Endometrium (tissue), 2 donors: ENCODE data around the gene EID2.

Source experiments
- FAIRE-seq: peaks from 2 replicates; lab custom pipeline; 2012; peaks lifted over from hg19 to GRCh38; lab: Jason Lieb, UNC
- donor health status: control.
- donor health status: control.

The EID2 gene

GRCh38 chr19:39501340-39501739, 38.6 kb downstream of the EID2 start:
- no peak for FAIRE-seq

- FAIRE-seq = no peak
Observed at GRCh38 chr19:39500543-39500942, 39.4 kb downstream of the EID2 start.

GRCh38 chr19:39499932-39500331, 40.0 kb downstream of the EID2 start:
- FAIRE-seq = no peak

GRCh38 chr19:39498798-39499642, 40.9 kb downstream of the EID2 start, which contains the start of gene DLL3:
TSS of gene DLL3 (plus strand) at chr19:39498947. CDS start at chr19:39498975, 28 bp downstream.
- no peak for FAIRE-seq

- no peak for FAIRE-seq
Observed at GRCh38 chr19:39497996-39498797, 41.8 kb downstream of the EID2 start.

GRCh38 chr19:39497701-39497995, 42.3 kb downstream of the EID2 start:
- FAIRE-seq = no peak

GRCh38 chr19:39496063-39496462, 43.9 kb downstream of the EID2 start:
- FAIRE-seq = no peak

GRCh38 chr19:39494661-39495060, 45.3 kb downstream of the EID2 start:
- no peak for FAIRE-seq

- FAIRE-seq = no peak
Observed at GRCh38 chr19:39492788-39493187, 47.2 kb downstream of the EID2 start.

- no peak for FAIRE-seq
Observed at GRCh38 chr19:39492225-39492624, 47.7 kb downstream of the EID2 start.

- no peak for FAIRE-seq
Observed at GRCh38 chr19:39489756-39490155, 50.2 kb downstream of the EID2 start.
